HK-2 (cell line): ENCODE results near the gene MET.
"Not testable (repeated sequence)": the region's sequence is repeated elsewhere in the genome, so short reads cannot be mapped to it uniquely, and the experiment has no call there.

ENCODE experiments used
- DNase-seq: peaks from one replicate; pipeline ENCODE4 v3.0.0-alpha.2; 2018; ENCODE audit not compliant: unreplicated experiment

The MET gene

DNA sequence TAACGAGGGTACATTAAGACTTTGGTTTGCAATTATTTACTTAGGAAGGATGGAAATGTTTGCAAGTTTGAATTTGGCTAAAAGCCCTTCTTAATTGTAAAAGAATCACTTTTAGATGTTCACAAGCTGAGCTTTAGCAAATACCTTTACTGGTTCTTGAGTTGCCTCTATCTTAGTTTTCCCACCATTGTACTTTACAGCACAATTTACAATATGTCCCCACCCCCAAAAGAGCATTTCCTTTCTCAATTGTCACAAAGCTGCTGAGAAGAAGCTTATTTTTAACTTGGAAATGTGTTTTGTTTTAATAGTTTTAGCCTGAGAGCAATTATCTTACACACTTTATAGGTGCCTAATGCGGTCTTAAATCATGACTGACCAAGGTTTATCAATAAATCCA is 81.1 kb downstream of the MET start:
- DNase-seq: no peak

DNA sequence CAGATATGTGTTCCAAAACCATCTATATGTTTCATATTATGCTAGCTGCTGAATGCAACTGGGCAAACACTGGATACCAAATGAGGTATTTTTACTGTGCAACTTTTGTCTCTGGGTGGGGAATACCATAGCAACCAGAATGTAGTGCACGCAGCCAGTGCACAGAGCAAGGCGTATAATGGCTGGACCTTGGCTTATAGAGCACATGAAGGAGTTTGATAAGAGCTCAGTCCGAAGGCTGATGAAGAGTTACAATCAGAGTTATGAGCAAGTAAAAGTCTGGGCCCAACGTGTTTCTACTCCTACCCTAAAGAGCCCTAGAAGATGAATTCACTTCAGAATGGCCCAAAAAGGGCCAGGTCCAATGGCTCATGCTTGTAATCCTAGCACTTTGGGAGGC is 82.2 kb downstream of the MET start:
- DNase-seq: no peak

DNA sequence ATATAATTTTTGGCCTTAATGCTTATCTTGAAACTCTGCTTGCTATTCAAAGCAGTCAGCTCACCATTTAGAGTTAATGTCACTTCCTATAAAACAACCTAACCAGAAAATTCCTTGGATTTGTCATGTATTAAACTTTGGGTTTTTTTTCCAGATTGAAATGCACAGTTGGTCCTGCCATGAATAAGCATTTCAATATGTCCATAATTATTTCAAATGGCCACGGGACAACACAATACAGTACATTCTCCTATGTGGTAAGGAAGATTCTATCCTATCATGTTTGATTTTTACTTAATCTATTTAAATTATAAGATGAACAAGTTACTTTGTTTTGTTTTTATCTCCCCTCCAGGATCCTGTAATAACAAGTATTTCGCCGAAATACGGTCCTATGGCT is 85.3 kb downstream of the MET start:
- no peak for DNase-seq

DNA sequence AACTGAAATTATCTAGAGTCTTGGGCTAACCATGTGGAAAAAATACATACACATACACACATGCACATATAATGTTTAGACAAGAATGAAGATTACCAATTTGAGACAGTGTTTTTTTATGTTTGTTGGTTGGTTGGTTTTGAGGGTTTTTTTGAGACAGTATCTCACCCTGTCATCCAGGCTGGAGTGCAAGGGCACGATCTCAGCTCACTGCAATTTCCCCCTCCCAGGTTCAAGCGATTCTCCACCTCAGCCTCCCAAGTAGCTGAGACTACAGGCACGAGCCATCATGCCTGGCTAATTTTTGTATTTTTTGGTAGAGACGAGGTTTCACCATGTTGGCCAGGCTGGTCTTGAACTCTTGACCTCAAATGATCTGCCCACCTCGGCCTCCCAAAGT is 87.6 kb downstream of the MET start:
- not testable (repeated sequence) for DNase-seq

DNA sequence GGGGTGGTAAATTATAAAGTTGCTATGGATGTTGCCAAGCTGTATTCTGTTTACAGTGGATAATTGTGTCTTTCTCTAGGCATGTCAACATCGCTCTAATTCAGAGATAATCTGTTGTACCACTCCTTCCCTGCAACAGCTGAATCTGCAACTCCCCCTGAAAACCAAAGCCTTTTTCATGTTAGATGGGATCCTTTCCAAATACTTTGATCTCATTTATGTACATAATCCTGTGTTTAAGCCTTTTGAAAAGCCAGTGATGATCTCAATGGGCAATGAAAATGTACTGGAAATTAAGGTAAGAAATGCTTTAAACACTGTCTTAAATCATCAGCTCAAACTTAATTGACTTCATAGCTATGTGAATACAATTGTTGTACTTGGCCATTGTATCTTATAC is 91.0 kb downstream of the MET start:
- DNase-seq: no peak

DNA sequence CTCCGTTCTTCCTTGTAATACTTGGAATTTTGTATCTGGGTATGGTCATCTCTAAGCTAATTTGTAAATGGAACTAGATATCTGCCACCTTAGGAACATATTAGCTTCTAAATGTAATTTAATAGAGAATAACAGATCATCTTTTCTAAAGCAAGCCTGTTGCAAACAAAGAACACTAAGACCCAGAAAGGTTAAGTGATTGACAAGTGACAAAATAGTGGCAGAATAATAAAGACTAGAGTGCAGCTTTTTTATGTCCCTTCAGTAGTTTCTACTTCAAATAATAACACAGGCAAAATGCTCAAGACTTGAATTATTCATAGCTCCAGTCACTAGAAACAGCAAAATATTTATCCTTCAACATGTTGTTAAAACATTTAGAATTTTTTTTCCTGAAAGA is 91.7 kb downstream of the MET start:
- no peak for DNase-seq

DNA sequence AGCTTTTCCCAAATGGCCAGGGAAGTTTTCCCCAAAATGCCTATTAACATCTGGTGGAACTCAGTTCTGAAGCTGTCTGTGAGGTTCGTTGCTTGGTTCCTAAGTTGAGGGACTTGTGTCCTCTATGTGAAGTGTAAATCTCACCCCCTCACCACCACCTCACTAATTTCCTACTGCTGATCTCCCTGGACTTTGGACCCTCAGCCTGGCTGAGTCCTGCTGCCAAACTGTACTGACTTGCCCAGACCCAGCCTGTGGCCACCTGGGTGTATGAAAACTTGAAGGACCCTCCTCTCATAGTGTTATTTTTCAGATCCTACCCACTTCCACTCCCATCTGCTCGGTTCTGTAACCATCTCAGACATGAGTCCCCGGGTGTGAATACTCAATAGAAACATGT is 94.9 kb downstream of the MET start:
- DNase-seq: no peak

DNA sequence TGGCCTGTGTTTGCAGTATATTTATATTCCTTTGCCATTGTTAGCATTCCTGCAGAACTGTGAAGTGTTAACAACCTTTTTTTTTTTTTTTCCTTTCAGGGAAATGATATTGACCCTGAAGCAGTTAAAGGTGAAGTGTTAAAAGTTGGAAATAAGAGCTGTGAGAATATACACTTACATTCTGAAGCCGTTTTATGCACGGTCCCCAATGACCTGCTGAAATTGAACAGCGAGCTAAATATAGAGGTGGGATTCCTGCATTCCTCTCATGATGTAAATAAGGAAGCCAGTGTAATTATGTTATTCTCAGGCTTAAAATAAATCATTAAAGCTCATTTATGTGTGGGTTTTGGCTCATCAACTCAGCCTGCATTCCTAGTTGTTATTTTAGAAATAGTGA is 97.5 kb downstream of the MET start:
- no peak for DNase-seq

DNA sequence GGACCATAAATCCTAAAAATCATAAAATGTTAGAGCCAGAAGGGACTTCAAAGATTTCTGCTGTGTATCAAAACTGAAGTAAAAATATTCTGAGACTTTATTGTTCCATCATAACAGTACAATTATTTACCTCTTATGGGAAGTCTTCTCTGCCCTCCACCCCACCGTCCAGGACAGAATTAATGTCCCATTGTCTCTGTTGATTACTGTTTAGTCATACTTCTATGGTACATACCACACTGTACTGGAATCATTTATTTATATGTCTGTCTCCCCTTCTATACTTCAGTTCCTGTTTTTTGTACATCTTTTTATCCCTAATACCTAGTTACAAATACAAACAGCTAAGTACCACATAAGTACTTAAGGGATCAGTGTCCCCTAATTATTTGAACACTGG is 98.9 kb downstream of the MET start:
- no peak for DNase-seq

DNA sequence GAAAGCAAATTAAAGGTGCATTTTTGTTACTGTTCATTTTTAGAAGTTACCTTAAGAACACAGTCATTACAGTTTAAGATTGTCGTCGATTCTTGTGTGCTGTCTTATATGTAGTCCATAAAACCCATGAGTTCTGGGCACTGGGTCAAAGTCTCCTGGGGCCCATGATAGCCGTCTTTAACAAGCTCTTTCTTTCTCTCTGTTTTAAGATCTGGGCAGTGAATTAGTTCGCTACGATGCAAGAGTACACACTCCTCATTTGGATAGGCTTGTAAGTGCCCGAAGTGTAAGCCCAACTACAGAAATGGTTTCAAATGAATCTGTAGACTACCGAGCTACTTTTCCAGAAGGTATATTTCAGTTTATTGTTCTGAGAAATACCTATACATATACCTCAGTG is 99.6 kb downstream of the MET start:
- DNase-seq: no peak

DNA sequence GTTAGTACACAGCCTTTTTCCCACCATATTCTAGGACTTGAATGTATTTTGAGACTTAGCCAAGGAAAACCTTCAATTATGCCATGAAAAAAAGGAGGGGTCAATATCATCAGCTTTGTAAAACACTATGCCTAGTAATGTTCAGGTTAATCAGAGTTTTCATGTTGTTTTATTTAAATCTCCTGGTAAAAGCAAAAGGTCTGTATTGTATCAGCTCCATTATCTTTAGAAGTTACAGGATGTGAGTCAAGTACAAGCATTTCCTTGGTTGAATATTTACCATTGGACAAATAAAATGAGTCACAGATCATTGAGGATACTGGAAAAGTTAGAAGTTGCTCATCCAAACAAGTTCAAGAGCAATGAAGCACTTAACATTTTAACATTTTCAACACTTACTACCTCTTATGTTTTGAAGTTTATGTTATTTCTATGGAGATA is 100.4 kb downstream of the MET start:
- no peak for DNase-seq

DNA sequence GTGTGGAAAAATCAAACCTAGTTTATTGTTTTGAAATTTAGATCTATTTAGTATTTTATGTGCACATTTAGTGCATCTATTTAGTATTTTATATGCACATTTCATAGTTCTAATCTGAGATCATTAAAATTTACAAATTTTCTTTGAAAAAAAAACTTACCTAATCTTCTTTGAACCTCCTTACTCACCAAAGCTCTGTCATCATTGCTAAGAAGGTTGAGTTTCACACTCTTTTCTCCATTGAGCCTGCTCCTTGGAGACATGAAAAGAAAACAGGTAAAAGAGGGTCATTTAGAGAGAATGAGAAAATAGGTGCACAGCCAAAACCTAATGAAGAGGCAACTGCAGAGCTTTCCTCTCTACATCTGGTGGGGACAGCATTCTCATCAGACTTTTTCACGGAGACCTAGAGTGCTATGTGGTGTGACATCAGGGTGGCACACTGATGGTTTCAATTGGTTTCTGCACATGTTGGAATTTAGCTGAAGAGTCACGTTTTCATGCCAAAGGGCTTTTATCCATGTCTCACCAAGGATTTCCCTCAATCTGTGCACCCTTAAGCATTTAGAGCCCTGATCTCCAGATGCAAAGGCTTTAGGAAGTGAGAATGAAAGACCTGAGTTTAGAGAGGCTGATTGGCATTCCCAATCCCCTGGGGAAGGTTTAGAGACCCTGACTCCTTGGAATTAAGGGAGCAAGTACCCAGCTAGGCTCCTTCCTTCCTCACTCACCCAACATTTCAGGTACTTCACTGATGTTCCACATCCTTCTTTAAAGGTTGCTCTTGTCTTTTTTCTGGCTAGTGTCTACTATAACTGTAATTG is 101.1 kb downstream of the MET start:
- DNase-seq: no peak

DNA sequence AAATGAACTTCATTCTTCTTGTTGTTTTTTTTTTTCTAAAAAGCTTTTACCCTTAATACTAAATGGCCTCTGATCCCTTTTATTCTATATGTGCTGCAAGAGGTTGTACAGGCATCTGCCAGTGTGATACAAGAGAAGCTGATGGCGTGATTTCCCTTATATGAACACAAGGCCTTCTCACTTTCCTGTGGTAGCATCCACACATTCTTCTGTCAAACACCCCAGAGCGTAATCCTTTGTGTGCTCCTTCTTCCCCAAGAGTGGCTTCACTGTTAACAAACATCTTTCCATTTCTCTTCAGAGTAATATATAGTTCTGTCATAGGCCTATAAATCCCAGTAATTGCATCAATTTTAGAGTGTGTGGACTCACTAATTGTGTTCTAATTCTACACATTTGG is 104.0 kb downstream of the MET start:
- no peak for DNase-seq

DNA sequence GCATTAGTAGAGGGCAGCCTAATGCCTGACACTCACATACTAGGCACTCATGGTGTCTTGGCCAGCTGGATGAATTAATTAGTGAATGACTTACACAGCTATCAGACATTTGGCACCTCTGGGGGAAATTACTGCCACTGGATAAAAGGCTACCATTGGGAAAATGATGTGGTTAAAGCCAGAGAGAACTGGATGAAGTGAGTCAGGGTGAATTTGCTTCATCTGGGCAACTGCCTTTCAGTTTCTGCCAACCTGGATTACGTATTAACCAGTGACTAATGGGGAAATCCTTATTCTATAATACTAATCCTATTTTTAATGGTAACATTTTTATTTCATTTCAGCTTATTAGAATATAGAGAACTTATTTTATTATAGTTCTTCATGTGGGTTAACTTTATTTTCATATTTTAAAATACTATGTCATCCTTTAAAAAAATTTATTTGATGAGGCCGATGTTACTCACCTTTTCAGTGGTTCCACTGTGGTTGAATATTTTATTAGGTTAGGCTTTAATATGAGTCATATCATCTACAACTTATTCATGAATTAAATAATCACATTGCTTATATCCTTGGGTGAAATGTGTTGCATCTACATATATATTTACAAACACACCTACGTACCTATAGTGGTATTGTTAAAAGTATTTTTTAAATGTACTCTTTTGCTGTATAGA is 104.8 kb downstream of the MET start:
- peak; percentile 61 for DNase-seq

DNA sequence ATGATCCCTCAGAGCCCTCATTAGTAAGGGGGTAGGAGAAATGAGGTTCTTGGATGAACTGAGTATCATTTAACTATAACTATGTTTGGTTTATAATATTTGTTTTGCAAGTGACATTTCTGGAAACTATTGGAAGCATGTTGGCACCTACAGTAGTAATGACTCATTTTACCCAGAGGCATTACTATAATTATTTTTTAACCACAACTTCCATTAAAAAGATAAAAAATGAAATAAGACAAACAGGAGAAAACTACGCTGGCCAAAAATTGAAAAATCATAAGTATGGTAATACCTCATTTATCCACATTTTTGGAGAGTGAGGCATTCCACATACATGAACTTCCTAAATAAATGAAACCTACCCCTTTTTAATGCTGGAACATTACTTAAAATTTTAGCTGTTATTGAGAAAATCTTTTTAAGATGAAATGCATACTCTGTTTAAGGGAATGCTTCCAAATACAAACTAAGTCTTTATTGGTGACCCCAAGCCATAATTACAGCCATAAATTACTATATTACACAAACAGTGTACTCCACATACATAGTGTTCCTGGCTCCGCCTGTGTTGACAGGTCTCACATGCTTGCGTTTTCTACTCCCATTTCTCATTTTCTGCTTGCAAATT is 105.8 kb downstream of the MET start:
- no peak for DNase-seq

DNA sequence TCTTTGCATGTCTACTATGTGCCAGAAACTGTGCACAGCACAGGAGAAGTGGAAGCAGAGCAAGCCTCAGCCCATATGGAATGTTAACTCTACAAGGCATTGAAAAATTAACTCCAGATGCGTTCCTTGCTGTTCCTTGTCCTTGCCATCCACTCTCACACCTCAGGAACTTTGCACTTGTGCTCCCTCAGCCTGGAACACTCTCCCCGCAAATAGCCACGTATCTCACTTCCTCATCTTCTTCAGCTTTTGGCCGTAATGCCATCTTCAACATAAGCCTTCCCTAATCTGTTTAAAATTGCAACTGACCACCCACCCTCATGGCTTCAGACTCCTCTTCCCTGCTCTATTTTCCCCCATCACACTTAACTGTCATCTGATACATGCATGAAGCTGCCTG is 107.2 kb downstream of the MET start:
- no peak for DNase-seq

DNA sequence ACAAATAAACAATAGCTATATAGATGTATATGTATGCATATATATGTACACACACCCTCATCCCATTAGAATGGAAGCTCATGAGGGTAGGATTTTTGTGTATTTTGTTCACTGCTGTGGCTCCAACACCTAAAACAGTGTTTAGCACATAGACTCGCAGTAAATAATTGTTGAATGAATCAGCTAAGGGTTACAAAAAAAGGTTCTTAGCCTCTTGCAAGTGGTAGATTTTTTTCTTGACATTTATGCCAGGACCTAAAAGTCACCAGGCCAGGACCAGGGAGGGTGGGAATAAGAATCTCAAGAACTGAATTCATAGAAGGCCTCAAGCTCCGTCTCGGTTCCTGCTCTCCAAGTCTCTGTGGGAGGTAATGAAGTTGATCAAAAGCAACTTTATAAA is 107.9 kb downstream of the MET start:
- DNase-seq: no peak

DNA sequence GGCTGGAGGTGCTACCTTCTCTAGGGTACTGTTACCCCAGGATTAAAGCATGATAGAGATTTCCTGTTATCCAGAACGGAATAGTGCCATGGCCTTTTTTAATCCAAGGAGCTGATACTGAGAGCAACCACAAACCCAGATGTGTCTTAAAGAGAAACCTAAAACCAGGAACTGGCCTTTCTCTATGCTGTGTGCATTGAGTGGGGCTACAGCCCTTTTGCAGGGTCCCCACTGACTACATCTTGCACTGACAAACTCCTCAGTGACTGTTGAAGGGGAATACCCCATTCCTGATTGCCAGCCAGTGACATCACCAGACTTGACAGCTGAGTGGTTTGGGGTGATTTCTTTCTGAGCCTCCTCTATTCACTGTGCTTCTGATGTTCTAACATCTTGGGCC is 108.5 kb downstream of the MET start:
- no peak for DNase-seq

DNA sequence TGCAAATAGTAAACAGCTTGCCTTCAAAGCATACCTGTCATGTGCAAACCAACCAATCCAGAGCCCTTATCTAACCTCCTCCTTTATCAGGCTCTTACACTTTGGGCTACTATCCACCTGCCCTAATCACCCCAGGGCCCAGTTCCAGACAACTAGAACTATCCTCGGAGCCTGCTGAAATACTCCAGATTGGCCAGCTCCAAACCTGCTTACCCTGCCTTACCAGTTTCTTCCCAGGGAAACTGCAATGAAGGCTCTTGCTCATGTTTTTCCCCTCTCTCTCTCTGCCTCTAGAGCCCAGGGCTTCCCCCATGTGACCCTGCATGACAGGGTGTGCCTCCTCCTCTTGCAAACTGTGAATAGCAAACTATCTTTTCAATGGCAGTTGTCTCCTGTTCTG is 109.0 kb downstream of the MET start:
- DNase-seq: no peak

DNA sequence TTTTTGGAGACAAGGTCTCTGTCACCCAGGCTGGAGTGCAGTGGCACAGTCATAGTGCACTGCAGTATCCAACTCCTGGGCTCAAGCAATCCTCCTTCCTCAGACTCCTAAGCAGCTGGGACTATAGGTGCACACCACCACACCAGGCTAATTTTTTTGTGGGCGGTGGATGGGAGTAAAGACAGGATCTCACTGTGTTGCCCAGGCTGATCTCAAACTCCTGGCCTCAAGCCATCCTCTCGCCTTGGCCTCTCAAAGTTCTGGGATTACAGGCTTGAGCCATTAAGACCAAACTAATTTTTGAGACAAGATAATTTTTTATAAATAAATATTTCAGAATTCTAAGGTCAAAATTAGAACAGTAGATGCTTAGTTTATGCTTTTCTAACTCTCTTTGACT is 109.6 kb downstream of the MET start:
- no peak for DNase-seq

DNA sequence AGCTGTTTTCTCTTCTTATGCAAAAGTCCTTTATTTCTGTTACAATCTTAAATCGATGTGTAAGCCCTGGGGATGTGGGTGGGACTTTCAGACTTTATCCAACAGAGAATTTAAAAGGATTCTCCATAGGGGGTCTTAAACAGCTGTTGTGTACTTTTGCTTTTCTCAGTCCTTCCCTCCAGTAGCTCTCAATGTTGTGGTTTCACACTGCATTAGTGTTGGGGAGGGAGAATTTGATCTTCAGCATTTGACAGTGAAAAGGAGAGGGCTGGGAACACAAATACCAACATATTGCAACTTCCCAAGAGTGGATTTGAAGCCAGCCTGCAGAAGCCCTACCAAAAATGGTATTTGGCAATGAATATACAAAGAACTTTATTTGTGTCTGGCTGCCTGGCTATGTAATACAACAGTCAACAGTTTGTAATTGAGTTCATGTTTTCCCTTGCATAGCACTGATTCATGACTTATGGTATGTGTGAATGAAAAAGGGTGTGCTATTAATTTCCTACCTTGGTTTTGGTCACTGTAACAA is 110.2 kb downstream of the MET start:
- no peak for DNase-seq

DNA sequence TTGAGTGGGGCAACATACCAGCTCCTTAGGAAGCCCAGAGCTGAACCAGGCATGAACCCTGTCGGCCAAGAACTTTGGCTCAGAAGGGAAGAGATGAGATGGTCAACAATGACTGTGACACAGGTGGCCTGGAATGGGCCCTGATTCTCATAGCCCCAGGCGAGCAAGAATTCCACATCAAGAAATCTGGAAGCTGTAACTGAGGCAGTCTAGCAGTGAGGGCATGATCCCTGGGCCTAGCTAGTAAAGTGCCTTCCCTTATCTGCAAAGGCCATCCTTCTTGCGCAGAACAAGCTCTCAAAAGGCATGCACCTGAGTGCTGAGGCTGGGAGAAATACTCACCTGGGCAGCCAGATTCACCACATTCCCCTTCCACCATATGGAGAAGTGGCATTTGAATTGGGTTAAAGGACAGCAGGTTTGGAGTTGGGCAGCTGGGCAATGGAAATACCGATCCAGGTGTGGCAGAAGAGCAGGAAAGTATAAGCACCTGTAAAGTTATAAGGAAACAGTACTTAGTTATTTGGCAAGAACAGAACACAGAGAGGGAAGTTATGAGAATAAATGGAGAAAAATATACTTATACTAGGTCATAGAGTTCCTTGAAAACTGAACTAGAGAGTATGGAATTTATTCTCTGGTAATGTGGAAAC is 111.8 kb downstream of the MET start:
- DNase-seq: no peak
